ENCODE data around the gene SEC14L1. TPM values are rescaled to one million over a fixed set of nuclear protein-coding genes. Genes with fewer than 3 reads are reported as not detected.

The SEC14L1 gene
- total and polyA plus RNA-seq, 2 of the 8 experiments (the other 6 are each of a cell fraction or from before 2014, with no cell fraction given): 27.2 to 74.4 TPM

- H3K9ac ChIP-seq (replicated peaks in 1 of 4; ENCODE audit: extremely low read depth in 1 of 4, low read depth in 3 of 4, low read length in 3 of 4): no peak overlapping the region
- no peak overlapping the region for H3K23ac ChIP-seq (ENCODE audit: insufficient read length)
- H3K27me3 ChIP-seq (replicated peaks in 1 of 4; ENCODE audit: control insufficient read depth in 3 of 4, extremely low read depth in 1 of 4, insufficient read depth in 3 of 4, low read length in 3 of 4): no peaks in the 10 kb centered on the region
- H3K9me3 ChIP-seq (ENCODE audit: insufficient read depth in 2 of 2, low read depth in 1 of 2, low read length in 1 of 2): no peaks in the 10 kb centered on the region
- no peak overlapping the region for H4K5ac ChIP-seq (ENCODE audit: insufficient read length, low read depth, low read length)
- H2AFZ ChIP-seq (ENCODE audit: low read length): no peak overlapping the region
- ChIA-PET POLR2A (ENCODE audit: partially characterized antibody) (no interaction called here), CTCF (ENCODE audit: partially characterized antibody) (interaction anchor here (0.6 to 2.2 kb wide), 11 partner anchors 13 to 912 kb away, joined by 3 to 7 read pairs (median 3); no protein-coding TSS in a partner anchor)
- H3K23me2 ChIP-seq (ENCODE audit: low read depth, low read length): no peaks in the 10 kb centered on the region; the same call in 1 of the 2 replicates
- FAIRE-seq: no peak
- H2BK5ac ChIP-seq (ENCODE audit: low read depth, low read length): no peak overlapping the region; the same call in 1 of the 2 replicates
- H3K14ac ChIP-seq (ENCODE audit: insufficient read length): no peak overlapping the region
- H2AK5ac ChIP-seq (ENCODE audit: low read depth, low read length): no peak overlapping the region
- no peak overlapping the region for H2BK15ac ChIP-seq (ENCODE audit: low read length)
- no peak overlapping the region for H2BK12ac ChIP-seq (ENCODE audit: low read depth, low read length)
- no peak for DNase-seq (ENCODE audit: low read depth in 1 of 2, low spot score in 2 of 2)
- no peak overlapping the region for H3K18ac ChIP-seq (ENCODE audit: extremely low read depth, low read length)
- no peaks in the 10 kb centered on the region for H4K20me1 ChIP-seq (replicated peaks in 1 of 2; ENCODE audit: control insufficient read depth in 1 of 2, insufficient read depth in 2 of 2, low read length in 2 of 2)
- H3K79me1 ChIP-seq (ENCODE audit: low read depth, low read length): no peaks in the 10 kb centered on the region
- no peak overlapping the region for H3K4me3 ChIP-seq (ENCODE audit: extremely low read depth in 1 of 4, insufficient read depth in 2 of 4, low read depth in 3 of 4, low read length in 4 of 4)
- no peak overlapping the region for H4K91ac ChIP-seq (replicated peaks; ENCODE audit: insufficient read length, low read length)
- no peaks in the 10 kb centered on the region for H3K79me2 ChIP-seq (ENCODE audit: control insufficient read depth in 1 of 2, insufficient read depth in 2 of 2, low read length in 2 of 2)
- H3K27ac ChIP-seq (ENCODE audit: low read depth, low read length): no peak overlapping the region
- 86% methylated on average over 23 of the region's 23 CpGs; no CpG with 5 or more reads in 1 of the 2 experiments for WGBS, 2 experiments (ENCODE audit: extremely low coverage in 1 of 2, insufficient coverage in 1 of 2, insufficient read length in 1 of 2, insufficient replicate concordance in 2 of 2, low coverage in 1 of 2, low lambda C conversion rate in 2 of 2, missing lambda C conversion rate in 1 of 2)
- H3K56ac ChIP-seq (replicated peaks; ENCODE audit: insufficient read length, low read depth, low read length): no peak overlapping the region
- H2BK120ac ChIP-seq (replicated peaks; ENCODE audit: low read depth, low read length): no peak overlapping the region
- H3K4ac ChIP-seq (replicated peaks; ENCODE audit: insufficient read length, low read depth, low read length): no peak overlapping the region
- no peak overlapping the region for H2BK20ac ChIP-seq (ENCODE audit: low read length)
- H4K8ac ChIP-seq (ENCODE audit: extremely low read depth, insufficient read depth, low read length): no peak overlapping the region
- H3K4me2 ChIP-seq (ENCODE audit: insufficient read depth in 1 of 2, low read depth in 2 of 2, low read length in 2 of 2): no peak overlapping the region
- no peaks in the 10 kb centered on the region for H3K36me3 ChIP-seq (ENCODE audit: control insufficient read depth in 2 of 4, insufficient read depth in 4 of 4, low read length in 3 of 4)
- H3K4me1 ChIP-seq (replicated peaks in 1 of 4; ENCODE audit: control insufficient read depth in 3 of 4, insufficient read depth in 4 of 4, low read length in 3 of 4): no peaks in the 10 kb centered on the region
- TF ChIP-seq PHF8 (conservative IDR thresholded peaks at IDR 0.05; ENCODE audit: low read depth, low read length) (no peak), HDAC2 (IDR thresholded peaks at IDR 0.05; ENCODE audit: borderline replicate concordance in 1 of 2, low read depth in 2 of 2, low read length in 2 of 2) (no peak), BCL11A (IDR thresholded peaks at IDR 0.05; ENCODE audit: low read depth in 2 of 2, low read length in 2 of 2) (no peak), MAFK (IDR thresholded peaks at IDR 0.05; ENCODE audit: low read depth, low read length) (no peak), GABPA (IDR thresholded peaks at IDR 0.05; ENCODE audit: borderline replicate concordance, insufficient read depth, low read length) (no peak), RBBP5 (IDR thresholded peaks at IDR 0.05; ENCODE audit: borderline replicate concordance, low read depth, low read length) (no peak), JUN (IDR thresholded peaks at IDR 0.05; ENCODE audit: low read depth, low read length) (no peak), SAP30 (IDR thresholded peaks at IDR 0.05; ENCODE audit: insufficient read depth, insufficient replicate concordance, low read length) (no peak), TCF12 (IDR thresholded peaks at IDR 0.05; ENCODE audit: low read depth, low read length) (no peak), SRF (IDR thresholded peaks at IDR 0.05; ENCODE audit: low read depth, low read length) (no peak), NANOG (IDR thresholded peaks at IDR 0.05; ENCODE audit: insufficient read depth, low read depth, low read length, poor library complexity, severe bottlenecking) (no peak), YY1 (IDR thresholded peaks at IDR 0.05; ENCODE audit: low read depth, low read length) (no peak)
These were observed 86.9 kb downstream of the SEC14L1 start for GRCh38 chr17:77227461-77228240.
